Hepatocyte (in vitro differentiated cells): ENCODE data around the gene SYNJ2. TPM values are rescaled to one million over a fixed set of nuclear protein-coding genes. Genes with fewer than 3 reads are reported as not detected.

Experiments
- DNase-seq: peaks from one replicate; pipeline ENCODE4 v3.0.0-alpha.2; 2016; ENCODE audit warnings: low spot score
- H2AFZ ChIP-seq: fragments of 200-600 bp; sonication (generic); 2 replicates; pipeline ENCODE4 v1.6.0; 2016; ENCODE audit warnings: antibody characterized with exemption, mild to moderate bottlenecking
- H3K27ac ChIP-seq: fragments of 200-600 bp; sonication (generic); 2 replicates; pipeline ENCODE4 v1.5.1; 2016; ENCODE audit warnings: mild to moderate bottlenecking
- H3K27me3 ChIP-seq: fragments of 200-600 bp; sonication (generic); 2 replicates; pipeline ENCODE4 v1.6.1; 2016
- H3K36me3 ChIP-seq: fragments of 200-600 bp; sonication (generic); replicated peaks from 2 replicates; pipeline ENCODE4 v1.5.1; 2016; ENCODE audit warnings: low read depth; ENCODE audit not compliant: insufficient read depth
- H3K4me1 ChIP-seq: fragments of 200-600 bp; sonication (generic); 2 replicates; pipeline ENCODE4 v1.5.1; 2016; ENCODE audit warnings: mild to moderate bottlenecking, moderate library complexity; ENCODE audit not compliant: insufficient read depth
- H3K4me2 ChIP-seq: fragments of 200-600 bp; sonication (generic); 2 replicates; pipeline ENCODE4 v1.6.0; 2016
- H3K4me3 ChIP-seq: fragments of 200-600 bp; sonication (generic); 2 replicates; pipeline ENCODE4 v1.5.1; 2016; ENCODE audit warnings: mild to moderate bottlenecking
- H3K79me2 ChIP-seq: fragments of 200-600 bp; sonication (generic); 2 replicates; pipeline ENCODE4 v1.6.0; 2017; ENCODE audit warnings: mild to moderate bottlenecking
- H3K9me2 ChIP-seq: fragments of 200-600 bp; sonication (generic); replicated peaks from 2 replicates; pipeline ENCODE4 v1.6.0; 2017; ENCODE audit warnings: mild to moderate bottlenecking; ENCODE audit not compliant: insufficient read depth
- H3K9me3 ChIP-seq: fragments of 200-600 bp; sonication (generic); 2 replicates; pipeline ENCODE4 v1.5.1; 2016; ENCODE audit warnings: low read depth, mild to moderate bottlenecking
- H4K20me1 ChIP-seq: fragments of 200-600 bp; sonication (generic); 2 replicates; pipeline ENCODE4 v1.6.0; 2016; ENCODE audit warnings: mild to moderate bottlenecking; ENCODE audit not compliant: insufficient read depth, poor library complexity, severe bottlenecking
- EZH2 ChIP-seq: fragments of 200-600 bp; sonication (generic); IDR thresholded peaks from 2 replicates; pipeline ENCODE4 v1.6.1; 2016; ENCODE audit warnings: antibody characterized with exemption, mild to moderate bottlenecking, borderline replicate concordance
- EZH2phosphoT487 ChIP-seq: fragments of 200-600 bp; sonication (generic); IDR thresholded peaks from one replicate; pipeline ENCODE4 v1.6.1; 2018; ENCODE audit warnings: antibody characterized with exemption, mild to moderate bottlenecking, low read depth, moderate library complexity; ENCODE audit not compliant: unreplicated experiment, severe bottlenecking
- WGBS: methylation state at CpG from one replicate; pipeline ENCODE4 v1.1.6; 2016; ENCODE audit warnings: low lambda C conversion rate; ENCODE audit errors: missing lambda C conversion rate; 5-methylcytosine and 5-hydroxymethylcytosine counted together
- polyA plus RNA-seq: library from polyadenylated mRNA; unstranded; fragments of >200 nt; fragmentation: Nextera tagmentation; extraction: Ambion mirVana; gene quantifications from 2 replicates; pipeline ENCODE4 v1.2.1, GENCODE V29; 2016
- total RNA-seq: library from RNA; depleted of rRNA; stranded (reverse); fragments of >200 nt; gene quantifications from 2 replicates; pipeline ENCODE4 v1.2.3, GENCODE V29; 2014
- TF ChIP-seq, protein P1 (sequence below): fragments of 200-600 bp; sonication (generic); IDR thresholded peaks from 2 replicates; pipeline ENCODE4 v1.5.1; 2016; ENCODE audit warnings: antibody characterized with exemption, mild to moderate bottlenecking; ENCODE audit not compliant: poor library complexity

Gene SYNJ2
- total and polyA plus RNA-seq, 2 experiments from 2014 or later, result 15.4 to 21.4 TPM

DNA sequence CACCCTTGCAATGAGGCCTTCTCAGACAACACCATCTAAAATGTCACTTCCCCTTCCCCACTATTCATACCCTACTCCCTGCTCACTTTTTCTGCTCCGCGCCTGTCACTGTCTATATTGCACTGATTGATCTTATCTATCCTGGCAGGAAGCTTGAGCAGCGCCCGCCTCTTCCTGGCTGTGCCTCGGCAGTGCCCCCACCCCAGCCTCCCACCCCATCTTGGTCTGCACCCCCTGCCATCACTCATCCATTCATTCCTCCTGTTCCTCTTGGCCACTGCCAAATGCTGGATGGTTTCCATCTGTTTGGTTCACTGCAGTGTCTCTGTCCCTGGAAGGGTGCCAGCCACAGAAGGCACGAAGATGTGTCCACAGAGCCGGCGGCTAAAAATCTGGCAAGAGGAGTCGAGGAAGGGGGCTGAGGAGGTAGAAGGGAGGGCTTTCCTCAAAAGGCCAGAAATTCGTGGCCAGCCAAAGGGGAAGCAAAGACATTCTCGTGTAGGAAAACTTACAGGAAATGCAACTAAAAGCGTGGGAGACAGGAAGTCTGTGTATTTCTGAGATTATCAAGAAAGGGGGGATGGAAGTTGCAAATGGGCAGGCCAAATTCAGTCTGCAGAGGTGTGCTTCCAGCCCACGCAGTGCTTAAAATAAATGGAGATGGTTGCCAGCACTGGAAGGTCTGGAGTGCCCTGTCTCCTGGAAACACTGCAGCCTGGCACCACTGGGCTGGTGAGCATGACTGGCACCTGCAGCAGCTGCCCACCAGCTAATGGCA is 27.6 kb downstream of the SYNJ2 start:
- H2AFZ ChIP-seq, result no peak overlapping the region
- no peak overlapping the region for H3K4me2 ChIP-seq
- H3K36me3 ChIP-seq, result no peaks in the 10 kb centered on the region
- no peak overlapping the region for H3K4me3 ChIP-seq
- no peaks in the 10 kb centered on the region for H3K27me3 ChIP-seq
- peaks cover 73% of the 10 kb centered on the region for H3K79me2 ChIP-seq
- WGBS, result 64% methylated on average over 13 of the region's 13 CpGs
- no peaks in the 10 kb centered on the region for H3K9me3 ChIP-seq
- peaks cover 6% of the 10 kb centered on the region for H3K4me1 ChIP-seq
- H3K27ac ChIP-seq, result peak overlapping the region; percentile 74
- no peak for TF ChIP-seq EZH2
- TF ChIP-seq, protein P1, sequence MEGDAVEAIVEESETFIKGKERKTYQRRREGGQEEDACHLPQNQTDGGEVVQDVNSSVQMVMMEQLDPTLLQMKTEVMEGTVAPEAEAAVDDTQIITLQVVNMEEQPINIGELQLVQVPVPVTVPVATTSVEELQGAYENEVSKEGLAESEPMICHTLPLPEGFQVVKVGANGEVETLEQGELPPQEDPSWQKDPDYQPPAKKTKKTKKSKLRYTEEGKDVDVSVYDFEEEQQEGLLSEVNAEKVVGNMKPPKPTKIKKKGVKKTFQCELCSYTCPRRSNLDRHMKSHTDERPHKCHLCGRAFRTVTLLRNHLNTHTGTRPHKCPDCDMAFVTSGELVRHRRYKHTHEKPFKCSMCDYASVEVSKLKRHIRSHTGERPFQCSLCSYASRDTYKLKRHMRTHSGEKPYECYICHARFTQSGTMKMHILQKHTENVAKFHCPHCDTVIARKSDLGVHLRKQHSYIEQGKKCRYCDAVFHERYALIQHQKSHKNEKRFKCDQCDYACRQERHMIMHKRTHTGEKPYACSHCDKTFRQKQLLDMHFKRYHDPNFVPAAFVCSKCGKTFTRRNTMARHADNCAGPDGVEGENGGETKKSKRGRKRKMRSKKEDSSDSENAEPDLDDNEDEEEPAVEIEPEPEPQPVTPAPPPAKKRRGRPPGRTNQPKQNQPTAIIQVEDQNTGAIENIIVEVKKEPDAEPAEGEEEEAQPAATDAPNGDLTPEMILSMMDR, result no peak
- TF ChIP-seq EZH2phosphoT487, result no peak
- DNase-seq, result peak; percentile 79
- H4K20me1 ChIP-seq, result no peaks in the 10 kb centered on the region
- H3K9me2 ChIP-seq, result no peaks in the 10 kb centered on the region

DNA sequence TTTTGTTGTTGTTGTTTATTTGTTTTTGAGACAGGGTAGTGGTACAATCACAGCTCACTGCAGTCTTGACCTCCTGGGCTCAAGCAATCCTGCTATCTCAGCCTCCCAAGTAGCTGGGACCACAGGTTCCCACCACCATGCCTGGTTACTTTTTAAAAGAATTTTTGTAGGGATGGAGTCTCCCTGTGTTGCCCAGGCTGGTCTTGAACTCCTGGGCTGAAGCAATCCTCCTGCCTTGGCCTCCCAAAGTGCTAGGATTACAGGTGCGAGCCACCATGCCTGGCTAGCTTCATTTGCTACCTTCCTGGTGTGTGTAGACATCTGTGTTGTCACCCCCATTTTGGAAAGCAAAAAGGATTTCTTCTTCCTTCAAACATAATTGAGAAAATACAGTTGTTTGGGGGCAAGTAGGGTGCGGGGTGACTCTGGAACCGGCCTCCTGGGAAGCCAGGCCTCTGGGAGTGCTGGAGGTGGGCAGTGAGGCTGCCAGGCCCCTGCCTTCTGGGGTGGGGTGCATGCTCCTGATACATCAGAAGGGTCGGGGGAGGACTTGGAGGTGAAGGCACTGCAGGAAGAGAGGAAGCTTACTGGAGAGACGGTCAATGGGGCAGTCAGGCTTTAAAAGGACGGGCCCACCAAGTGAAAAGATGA is 28.4 kb downstream of the SYNJ2 start:
- Histone ChIP-seq H3K27me3 (no peaks in the 10 kb centered on the region), H2AFZ (no peak overlapping the region), H3K4me2 (no peak overlapping the region), H3K36me3 (no peaks in the 10 kb centered on the region), H3K9me2 (no peaks in the 10 kb centered on the region), H3K4me3 (no peak overlapping the region), H3K4me1 (peaks cover 6% of the 10 kb centered on the region), H3K27ac (peak overlapping the region; percentile 74), H4K20me1 (no peaks in the 10 kb centered on the region), H3K9me3 (no peaks in the 10 kb centered on the region), H3K79me2 (peaks cover 76% of the 10 kb centered on the region)
- 97% methylated on average over 6 of the region's 6 CpGs for WGBS
- no peak for TF ChIP-seq EZH2
- TF ChIP-seq, protein P1, result no peak
- TF ChIP-seq EZH2phosphoT487, result no peak
- no peak for DNase-seq

DNA sequence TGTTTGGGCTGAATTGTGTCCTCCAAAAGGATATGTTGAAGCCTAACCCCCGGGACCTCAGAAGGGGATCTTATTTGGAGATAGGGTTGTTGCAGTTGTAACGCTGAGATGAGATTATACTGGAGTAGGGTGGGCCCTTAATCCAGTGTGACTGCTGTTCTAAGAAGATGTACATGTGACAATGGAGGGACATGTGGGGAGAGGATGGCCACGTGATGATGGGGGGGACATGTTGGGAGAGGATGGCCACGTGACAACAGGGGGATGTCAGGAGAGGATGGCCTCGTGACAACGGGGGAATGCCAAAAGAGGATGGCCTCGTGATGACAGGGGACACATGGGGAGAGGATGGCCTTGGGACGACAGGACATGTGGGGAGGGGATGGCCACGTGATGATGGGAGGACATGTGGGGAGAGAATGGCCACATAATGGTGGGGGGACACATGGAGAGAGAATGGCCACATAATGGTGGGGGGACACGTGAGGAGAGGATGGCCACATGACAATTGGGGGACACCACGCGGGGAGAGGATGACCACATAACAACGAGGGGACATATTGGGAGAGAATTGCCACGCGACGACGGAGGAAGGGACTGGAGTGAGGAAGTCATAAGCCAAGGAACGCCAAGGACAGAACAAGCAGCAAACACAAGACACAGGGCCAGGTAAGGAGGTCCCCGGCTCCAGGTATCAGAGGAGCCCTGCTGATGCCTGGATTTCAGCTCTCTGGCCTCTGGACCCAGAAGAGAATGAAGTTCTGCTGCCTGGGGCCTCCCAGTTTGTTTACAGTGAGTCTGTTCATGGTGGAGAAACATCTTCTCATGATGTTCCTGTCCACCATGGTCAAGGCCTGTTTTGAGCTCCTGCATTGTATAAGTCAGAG is 29.2 kb downstream of the SYNJ2 start:
- no peak for DNase-seq
- Histone ChIP-seq H3K27me3 (no peaks in the 10 kb centered on the region), H4K20me1 (no peaks in the 10 kb centered on the region), H3K4me1 (peaks cover 6% of the 10 kb centered on the region), H3K4me3 (no peak overlapping the region), H3K4me2 (no peak overlapping the region), H3K79me2 (peaks cover 84% of the 10 kb centered on the region), H3K9me3 (no peaks in the 10 kb centered on the region), H2AFZ (no peak overlapping the region), H3K27ac (no peak overlapping the region), H3K36me3 (no peaks in the 10 kb centered on the region), H3K9me2 (no peaks in the 10 kb centered on the region)
- TF ChIP-seq EZH2, result no peak
- TF ChIP-seq, protein P1, result no peak
- no peak for TF ChIP-seq EZH2phosphoT487
- 97% methylated on average over 19 of the region's 19 CpGs for WGBS
